HG02763 (cell line): ENCODE measurements around the gene ATP2B2.

Experiments used
- ATAC-seq: cut with Tn5 transposase; IDR thresholded peaks from one replicate; pipeline ENCODE4 v1.9.1; 2021; ENCODE audit warnings: mild to moderate bottlenecking, moderate library complexity; ENCODE audit not compliant: unreplicated experiment

Gene ATP2B2

GRCh38 chr3:10511809-10512494, 6.6 kb upstream of the ATP2B2 start:
- ATAC-seq, result no peak

GRCh38 chr3:10510743-10511432, 5.5 kb upstream of the ATP2B2 start:
- no peak for ATAC-seq

- ATAC-seq, result no peak
Measured at GRCh38 chr3:10510086-10510742, 4.8 kb upstream of the ATP2B2 start.

GRCh38 chr3:10509325-10509724, 3.9 kb upstream of the ATP2B2 start:
- ATAC-seq, result no peak

- no peak for ATAC-seq
Measured at GRCh38 chr3:10508619-10509260, 3.4 kb upstream of the ATP2B2 start.

GRCh38 chr3:10508235-10508618, 2.8 kb upstream of the ATP2B2 start:
- ATAC-seq, result no peak

GRCh38 chr3:10507331-10507730, 1.9 kb upstream of the ATP2B2 start:
- ATAC-seq, result no peak

GRCh38 chr3:10506696-10507095, 1.3 kb upstream of the ATP2B2 start:
- no peak for ATAC-seq

- ATAC-seq, result no peak
Measured at GRCh38 chr3:10505791-10506585, 602 bp upstream of the ATP2B2 start.

GRCh38 chr3:10504171-10505049, 976 bp downstream of the ATP2B2 start:
- no peak for ATAC-seq

- ATAC-seq, result no peak
Measured at GRCh38 chr3:10503217-10503796, 2.1 kb downstream of the ATP2B2 start.

- ATAC-seq, result no peak
Measured at GRCh38 chr3:10502185-10502880, 3.1 kb downstream of the ATP2B2 start.

GRCh38 chr3:10501664-10502052, 3.7 kb downstream of the ATP2B2 start:
- ATAC-seq, result no peak

GRCh38 chr3:10500717-10501663, 4.4 kb downstream of the ATP2B2 start:
- no peak for ATAC-seq

- no peak for ATAC-seq
Measured at GRCh38 chr3:10498271-10498670, 7.1 kb downstream of the ATP2B2 start.

- no peak for ATAC-seq
Measured at GRCh38 chr3:10497439-10497838, 7.9 kb downstream of the ATP2B2 start.

GRCh38 chr3:10496121-10496863, 9.1 kb downstream of the ATP2B2 start:
- ATAC-seq, result no peak
